Panc1 (cell line): ENCODE data around the gene PDZD4.

Experiments used
- POLR2AphosphoS5 ChIP-seq: IDR thresholded peaks from 2 replicates; pipeline ENCODE4 v1.6.1; 2012; ENCODE audit warnings: mild to moderate bottlenecking, low read depth, low read length, moderate library complexity
- SIN3A ChIP-seq: IDR thresholded peaks from 2 replicates; pipeline ENCODE4 v1.6.1; 2012; ENCODE audit warnings: low read depth, mild to moderate bottlenecking, low read length, moderate library complexity, borderline replicate concordance; ENCODE audit not compliant: insufficient read depth
- TCF7L2 ChIP-seq: IDR thresholded peaks from 2 replicates; pipeline ENCODE4 v1.6.1; 2011; ENCODE audit warnings: mild to moderate bottlenecking, low read depth, low read length, inconsistent platforms
- TF ChIP-seq, protein P1 (sequence below): fragments of 450-650 bp; IDR thresholded peaks from 2 replicates; pipeline ENCODE4 v1.5.1; 2017; ENCODE audit warnings: mild to moderate bottlenecking
- TF ChIP-seq, protein P2 (sequence below), 2 experiments: IDR thresholded peaks; 2 replicates each; pipeline ENCODE4 v1.6.1; 2011 to 2012; ENCODE audit warnings: low read depth in 2 of 2, control low read depth in 1 of 2, low read length in 1 of 2, mild to moderate bottlenecking in 1 of 2, moderate library complexity in 1 of 2; ENCODE audit not compliant: insufficient read depth in 1 of 2

DNA sequence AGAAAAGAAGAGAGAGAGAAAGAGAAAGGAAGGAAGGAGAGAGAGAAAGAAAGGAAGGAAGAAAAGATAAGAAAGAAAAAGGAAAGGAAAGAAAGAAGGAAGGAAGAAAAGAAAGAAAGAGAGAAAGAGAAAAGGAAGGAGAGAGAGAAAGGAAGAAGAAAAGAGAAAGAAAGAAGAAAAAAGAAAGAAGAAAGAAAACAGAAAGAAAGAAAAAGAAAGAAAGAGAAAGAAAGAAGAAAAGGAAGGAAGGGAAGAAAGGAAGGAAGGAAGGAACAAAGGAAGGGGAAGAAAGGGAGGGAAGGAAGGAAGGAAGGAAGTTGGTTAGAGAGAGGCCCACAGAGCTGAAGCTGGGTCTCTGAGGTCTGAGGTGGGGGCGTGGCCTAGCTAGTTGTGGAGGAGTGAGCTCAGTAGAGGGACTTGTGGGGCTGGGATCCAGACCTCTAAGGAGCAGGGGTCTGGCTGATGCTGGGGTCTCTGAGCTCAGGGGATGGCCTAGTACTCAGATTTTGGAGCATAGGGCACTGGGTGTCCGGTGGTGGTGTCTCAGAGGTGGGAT is 27.1 kb upstream of the PDZD4 start:
- TF ChIP-seq POLR2AphosphoS5 (no peak), SIN3A (no peak), TCF7L2 (no peak)
- TF ChIP-seq, protein P1, sequence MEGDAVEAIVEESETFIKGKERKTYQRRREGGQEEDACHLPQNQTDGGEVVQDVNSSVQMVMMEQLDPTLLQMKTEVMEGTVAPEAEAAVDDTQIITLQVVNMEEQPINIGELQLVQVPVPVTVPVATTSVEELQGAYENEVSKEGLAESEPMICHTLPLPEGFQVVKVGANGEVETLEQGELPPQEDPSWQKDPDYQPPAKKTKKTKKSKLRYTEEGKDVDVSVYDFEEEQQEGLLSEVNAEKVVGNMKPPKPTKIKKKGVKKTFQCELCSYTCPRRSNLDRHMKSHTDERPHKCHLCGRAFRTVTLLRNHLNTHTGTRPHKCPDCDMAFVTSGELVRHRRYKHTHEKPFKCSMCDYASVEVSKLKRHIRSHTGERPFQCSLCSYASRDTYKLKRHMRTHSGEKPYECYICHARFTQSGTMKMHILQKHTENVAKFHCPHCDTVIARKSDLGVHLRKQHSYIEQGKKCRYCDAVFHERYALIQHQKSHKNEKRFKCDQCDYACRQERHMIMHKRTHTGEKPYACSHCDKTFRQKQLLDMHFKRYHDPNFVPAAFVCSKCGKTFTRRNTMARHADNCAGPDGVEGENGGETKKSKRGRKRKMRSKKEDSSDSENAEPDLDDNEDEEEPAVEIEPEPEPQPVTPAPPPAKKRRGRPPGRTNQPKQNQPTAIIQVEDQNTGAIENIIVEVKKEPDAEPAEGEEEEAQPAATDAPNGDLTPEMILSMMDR, result no peak
- TF ChIP-seq, protein P2, sequence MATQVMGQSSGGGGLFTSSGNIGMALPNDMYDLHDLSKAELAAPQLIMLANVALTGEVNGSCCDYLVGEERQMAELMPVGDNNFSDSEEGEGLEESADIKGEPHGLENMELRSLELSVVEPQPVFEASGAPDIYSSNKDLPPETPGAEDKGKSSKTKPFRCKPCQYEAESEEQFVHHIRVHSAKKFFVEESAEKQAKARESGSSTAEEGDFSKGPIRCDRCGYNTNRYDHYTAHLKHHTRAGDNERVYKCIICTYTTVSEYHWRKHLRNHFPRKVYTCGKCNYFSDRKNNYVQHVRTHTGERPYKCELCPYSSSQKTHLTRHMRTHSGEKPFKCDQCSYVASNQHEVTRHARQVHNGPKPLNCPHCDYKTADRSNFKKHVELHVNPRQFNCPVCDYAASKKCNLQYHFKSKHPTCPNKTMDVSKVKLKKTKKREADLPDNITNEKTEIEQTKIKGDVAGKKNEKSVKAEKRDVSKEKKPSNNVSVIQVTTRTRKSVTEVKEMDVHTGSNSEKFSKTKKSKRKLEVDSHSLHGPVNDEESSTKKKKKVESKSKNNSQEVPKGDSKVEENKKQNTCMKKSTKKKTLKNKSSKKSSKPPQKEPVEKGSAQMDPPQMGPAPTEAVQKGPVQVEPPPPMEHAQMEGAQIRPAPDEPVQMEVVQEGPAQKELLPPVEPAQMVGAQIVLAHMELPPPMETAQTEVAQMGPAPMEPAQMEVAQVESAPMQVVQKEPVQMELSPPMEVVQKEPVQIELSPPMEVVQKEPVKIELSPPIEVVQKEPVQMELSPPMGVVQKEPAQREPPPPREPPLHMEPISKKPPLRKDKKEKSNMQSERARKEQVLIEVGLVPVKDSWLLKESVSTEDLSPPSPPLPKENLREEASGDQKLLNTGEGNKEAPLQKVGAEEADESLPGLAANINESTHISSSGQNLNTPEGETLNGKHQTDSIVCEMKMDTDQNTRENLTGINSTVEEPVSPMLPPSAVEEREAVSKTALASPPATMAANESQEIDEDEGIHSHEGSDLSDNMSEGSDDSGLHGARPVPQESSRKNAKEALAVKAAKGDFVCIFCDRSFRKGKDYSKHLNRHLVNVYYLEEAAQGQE (IDR thresholded peaks at IDR 0.05; ENCODE audit: insufficient read depth in 1 of 2, low read depth in 2 of 2, low read length in 1 of 2), result no peak
